HUES6 (cell line): Measurements from ENCODE around the gene UBL4A.

Experiments
- H3K27ac ChIP-seq: 2 replicates; pipeline ENCODE4 v1.7.0; 2013; ENCODE audit warnings: low read depth, mild to moderate bottlenecking, low read length, inconsistent platforms
- H3K27me3 ChIP-seq: 2 replicates; pipeline ENCODE4 v1.6.1; 2013; ENCODE audit warnings: low read length; ENCODE audit not compliant: control insufficient read depth, insufficient read depth
- H3K36me3 ChIP-seq: 2 replicates; pipeline ENCODE4 v1.6.1; 2013; ENCODE audit warnings: low read length; ENCODE audit not compliant: control insufficient read depth, insufficient read depth
- H3K4me1 ChIP-seq: 2 replicates; pipeline ENCODE4 v1.6.1; 2013; ENCODE audit warnings: low read length; ENCODE audit not compliant: control insufficient read depth, insufficient read depth
- H3K4me3 ChIP-seq: 2 replicates; pipeline ENCODE4 v1.5.1; 2013; ENCODE audit warnings: low read depth, low read length
- H3K9ac ChIP-seq: one replicate; pipeline ENCODE4 v1.6.1; 2013; ENCODE audit warnings: mild to moderate bottlenecking, low read length
- H3K9me3 ChIP-seq: 2 replicates; pipeline ENCODE4 v1.6.1; 2013; ENCODE audit warnings: low read depth, low read length; ENCODE audit not compliant: control insufficient read depth, insufficient read depth

Gene UBL4A

DNA sequence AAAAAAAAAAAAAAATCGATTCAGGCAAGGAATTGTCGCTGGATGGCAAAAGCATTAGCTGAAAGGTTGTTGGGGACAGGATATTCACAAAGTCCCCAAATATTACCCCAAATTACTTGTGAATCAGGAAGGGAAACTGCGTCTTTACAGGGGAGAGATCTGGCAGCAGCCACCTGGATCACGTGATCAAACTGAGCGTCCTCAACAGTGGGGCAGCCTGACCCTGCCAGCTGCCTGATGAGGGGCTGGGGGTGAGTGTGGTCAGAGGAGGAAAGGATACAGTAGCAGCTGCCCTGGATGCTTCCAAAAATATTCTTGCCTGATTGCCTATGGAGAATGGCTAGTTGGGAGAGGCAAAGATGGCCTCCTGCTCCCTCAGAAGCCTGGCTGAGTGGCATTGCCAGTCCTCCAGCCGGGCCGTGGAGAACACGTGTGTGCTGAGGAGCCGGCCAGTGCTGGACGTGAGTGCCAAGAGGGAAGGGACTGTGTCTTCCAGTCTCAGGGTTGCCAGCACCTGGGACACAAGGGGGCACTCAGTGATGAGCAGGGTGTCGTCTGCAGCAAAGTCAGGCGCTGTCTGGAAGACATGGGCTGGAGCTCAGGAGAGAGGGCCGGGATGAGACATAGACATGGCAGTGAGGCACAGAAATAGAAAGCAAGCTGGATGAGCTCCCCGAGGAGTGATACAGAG is 4.4 kb downstream of the UBL4A start:
- peaks cover 14% of the 10 kb centered on the region; the same call in 1 of the 2 replicates for H3K9me3 ChIP-seq
- H3K36me3 ChIP-seq: peaks cover 19% of the 10 kb centered on the region
- no peak overlapping the region for H3K9ac ChIP-seq
- no peak overlapping the region for H3K27ac ChIP-seq
- H3K4me3 ChIP-seq: no peak overlapping the region
- H3K27me3 ChIP-seq: no peaks in the 10 kb centered on the region
- H3K4me1 ChIP-seq: peaks cover 18% of the 10 kb centered on the region; the same call in 1 of the 2 replicates

DNA sequence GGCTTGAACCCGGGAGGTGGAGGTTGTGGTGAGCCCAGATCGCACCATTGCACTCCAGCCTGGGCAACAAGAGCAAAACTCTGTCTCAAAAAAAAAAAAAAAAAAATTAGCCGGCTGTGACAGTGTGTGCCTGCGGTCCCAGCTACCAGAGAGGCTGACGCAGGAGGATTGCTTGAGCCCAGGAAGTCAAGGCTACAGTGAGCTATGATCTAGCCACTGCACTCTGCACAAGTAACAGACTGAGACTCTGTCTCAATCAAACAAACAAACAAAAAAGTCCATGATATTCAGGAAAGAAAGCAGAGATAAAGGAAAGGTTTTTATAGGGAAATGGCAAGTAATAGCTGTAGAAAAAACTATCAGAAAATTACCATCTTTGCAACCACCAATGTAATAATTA is 5.2 kb downstream of the UBL4A start:
- no peak overlapping the region for H3K9ac ChIP-seq
- no peak overlapping the region for H3K27ac ChIP-seq
- H3K4me1 ChIP-seq: peaks cover 16% of the 10 kb centered on the region; the same call in 1 of the 2 replicates
- peaks cover 14% of the 10 kb centered on the region; the same call in 1 of the 2 replicates for H3K9me3 ChIP-seq
- peaks cover 19% of the 10 kb centered on the region for H3K36me3 ChIP-seq
- no peak overlapping the region for H3K4me3 ChIP-seq
- no peaks in the 10 kb centered on the region for H3K27me3 ChIP-seq

DNA sequence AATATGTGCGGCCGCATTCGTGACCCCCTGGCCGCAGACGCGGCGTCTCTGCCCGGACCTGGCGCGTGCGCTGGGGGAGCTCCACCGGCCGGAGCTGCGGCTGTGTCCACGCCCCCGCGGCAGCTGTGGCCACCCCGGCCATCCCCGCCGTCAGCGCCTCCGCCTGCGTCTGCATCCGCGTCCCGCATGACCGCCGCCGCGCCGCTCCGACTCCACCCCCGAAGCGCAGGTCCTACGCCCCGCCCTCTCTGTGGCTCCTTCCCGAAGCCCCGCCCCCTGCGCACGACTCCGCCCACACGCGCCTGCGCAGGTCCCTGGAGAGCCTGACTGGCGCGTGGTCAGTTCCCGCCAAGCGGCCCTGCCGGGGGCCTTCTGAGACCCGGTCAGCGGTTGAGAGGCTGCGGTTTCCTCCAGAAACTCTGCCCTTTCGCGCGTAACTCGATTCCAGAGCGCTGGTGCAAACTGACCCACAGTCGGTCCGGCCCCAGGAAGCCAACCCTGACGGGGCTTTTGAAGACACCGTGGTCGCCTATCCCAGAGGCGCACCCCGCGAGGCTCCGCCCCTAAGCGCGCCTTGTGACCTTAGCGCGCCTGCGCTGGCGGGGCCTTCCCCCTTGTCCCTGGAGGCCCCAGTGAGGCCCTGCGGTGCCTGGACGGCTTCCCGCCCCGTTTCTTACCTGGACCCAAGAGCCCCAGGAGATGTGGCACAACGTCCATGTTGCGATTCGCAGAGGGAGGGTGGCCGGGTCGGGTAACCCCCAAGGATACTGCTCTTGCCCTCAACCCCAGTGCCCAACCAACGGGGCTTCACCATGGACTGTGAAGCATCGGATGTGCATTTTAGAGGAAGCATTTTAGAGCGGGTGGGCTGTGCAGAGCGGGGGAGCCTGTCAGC is 7.4 kb downstream of the UBL4A start, which contains the start of gene LAGE3:
Gene LAGE3 (minus strand): TSS at position 554 of the 895 bp plus-strand sequence. CDS start 366 bp downstream, at position 188.
- Histone ChIP-seq H3K27me3 (no peaks in the 10 kb centered on the region), H3K9me3 (peaks cover 11% of the 10 kb centered on the region; the same call in 1 of the 2 replicates), H3K4me3 (peak within 1 kb of the TSS; percentile 62), H3K27ac (peak within 1 kb of the TSS; percentile 91), H3K4me1 (peaks cover 13% of the 10 kb centered on the region; the same call in 1 of the 2 replicates), H3K9ac (peak within 1 kb of the TSS; percentile 88), H3K36me3 (peaks cover 4% of the 10 kb centered on the region)

DNA sequence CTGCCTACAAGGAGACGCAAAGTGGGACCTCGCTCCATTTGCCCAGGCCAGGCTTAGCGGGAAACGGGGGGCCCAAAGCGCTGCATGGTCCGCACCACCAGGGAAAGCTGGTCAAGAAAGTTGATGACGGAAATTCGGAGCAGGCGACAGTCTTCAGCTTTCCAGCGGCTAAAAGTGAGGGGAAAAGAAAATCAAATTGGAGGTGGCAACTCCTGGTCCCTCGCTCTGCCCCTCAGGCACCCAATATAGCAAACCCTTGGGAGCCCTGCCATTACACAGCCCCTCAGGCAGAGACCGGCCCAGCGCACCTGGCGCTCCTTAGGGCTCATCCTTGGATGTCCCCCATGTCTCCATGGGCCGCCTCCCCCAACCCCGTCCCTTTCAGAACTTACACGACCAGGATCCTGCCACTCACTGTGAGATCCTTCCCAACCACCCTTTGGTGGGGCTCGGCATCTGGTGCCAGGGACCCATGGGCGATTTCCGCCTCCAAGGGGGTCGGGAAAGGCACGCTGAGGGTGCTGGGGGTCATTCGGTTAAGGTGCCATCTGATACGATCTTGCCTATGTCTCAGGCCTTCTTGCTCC is 8.4 kb downstream of the UBL4A start:
- no peaks in the 10 kb centered on the region; the same call in 1 of the 2 replicates for H3K36me3 ChIP-seq
- H3K4me3 ChIP-seq: peak overlapping the region; percentile 62
- H3K9me3 ChIP-seq: peaks cover 10% of the 10 kb centered on the region; the same call in 1 of the 2 replicates
- H3K4me1 ChIP-seq: peaks cover 13% of the 10 kb centered on the region; the same call in 1 of the 2 replicates
- no peaks in the 10 kb centered on the region for H3K27me3 ChIP-seq
- H3K27ac ChIP-seq: no peak overlapping the region
- H3K9ac ChIP-seq: peak overlapping the region; percentile 21

DNA sequence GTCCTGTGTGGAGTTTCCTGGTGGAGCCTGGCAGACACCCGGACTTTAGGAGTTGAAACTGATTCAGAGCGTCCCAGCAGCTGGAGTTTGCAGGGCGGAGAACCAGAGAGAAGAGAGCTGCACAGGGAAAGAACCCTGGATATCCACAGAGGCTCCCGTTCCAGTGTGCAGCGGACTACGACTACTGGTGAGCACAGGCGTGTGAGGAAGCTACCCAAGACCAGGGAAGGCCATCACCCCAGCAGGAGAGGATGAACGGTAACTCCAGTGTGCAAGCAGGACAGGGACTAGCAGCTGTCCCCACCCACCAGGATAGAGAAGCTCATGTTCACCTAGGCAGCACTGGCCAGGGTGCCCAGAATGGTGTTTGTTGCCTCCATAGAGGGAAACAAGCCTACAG is 9.6 kb downstream of the UBL4A start:
- H3K4me3 ChIP-seq: no peak overlapping the region
- no peaks in the 10 kb centered on the region for H3K27me3 ChIP-seq
- peaks cover 9% of the 10 kb centered on the region; the same call in 1 of the 2 replicates for H3K9me3 ChIP-seq
- peaks cover 5% of the 10 kb centered on the region; the same call in 1 of the 2 replicates for H3K4me1 ChIP-seq
- peaks cover 3% of the 10 kb centered on the region; the same call in 1 of the 2 replicates for H3K36me3 ChIP-seq
- H3K27ac ChIP-seq: no peak overlapping the region
- no peak overlapping the region for H3K9ac ChIP-seq

DNA sequence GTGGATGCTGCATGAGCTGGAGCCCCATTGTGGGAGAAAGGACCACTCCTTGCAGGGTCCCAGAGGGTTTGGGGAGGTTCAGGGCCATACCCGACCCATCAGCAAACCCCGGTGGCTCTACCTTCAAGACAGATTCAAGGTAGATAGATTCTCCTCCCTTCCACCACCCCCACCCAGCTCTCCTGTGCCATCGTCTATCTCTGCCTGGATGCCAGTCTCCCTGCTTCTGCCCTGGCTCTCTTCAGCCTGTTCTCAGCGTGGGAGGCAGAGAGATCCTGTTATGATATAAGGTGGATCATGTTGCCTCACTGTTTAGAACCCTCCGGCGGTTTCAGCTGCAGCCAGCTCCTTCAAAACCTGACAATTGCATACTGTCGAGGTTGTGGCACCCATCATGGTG is 12.7 kb downstream of the UBL4A start:
- H3K27me3 ChIP-seq: no peaks in the 10 kb centered on the region

DNA sequence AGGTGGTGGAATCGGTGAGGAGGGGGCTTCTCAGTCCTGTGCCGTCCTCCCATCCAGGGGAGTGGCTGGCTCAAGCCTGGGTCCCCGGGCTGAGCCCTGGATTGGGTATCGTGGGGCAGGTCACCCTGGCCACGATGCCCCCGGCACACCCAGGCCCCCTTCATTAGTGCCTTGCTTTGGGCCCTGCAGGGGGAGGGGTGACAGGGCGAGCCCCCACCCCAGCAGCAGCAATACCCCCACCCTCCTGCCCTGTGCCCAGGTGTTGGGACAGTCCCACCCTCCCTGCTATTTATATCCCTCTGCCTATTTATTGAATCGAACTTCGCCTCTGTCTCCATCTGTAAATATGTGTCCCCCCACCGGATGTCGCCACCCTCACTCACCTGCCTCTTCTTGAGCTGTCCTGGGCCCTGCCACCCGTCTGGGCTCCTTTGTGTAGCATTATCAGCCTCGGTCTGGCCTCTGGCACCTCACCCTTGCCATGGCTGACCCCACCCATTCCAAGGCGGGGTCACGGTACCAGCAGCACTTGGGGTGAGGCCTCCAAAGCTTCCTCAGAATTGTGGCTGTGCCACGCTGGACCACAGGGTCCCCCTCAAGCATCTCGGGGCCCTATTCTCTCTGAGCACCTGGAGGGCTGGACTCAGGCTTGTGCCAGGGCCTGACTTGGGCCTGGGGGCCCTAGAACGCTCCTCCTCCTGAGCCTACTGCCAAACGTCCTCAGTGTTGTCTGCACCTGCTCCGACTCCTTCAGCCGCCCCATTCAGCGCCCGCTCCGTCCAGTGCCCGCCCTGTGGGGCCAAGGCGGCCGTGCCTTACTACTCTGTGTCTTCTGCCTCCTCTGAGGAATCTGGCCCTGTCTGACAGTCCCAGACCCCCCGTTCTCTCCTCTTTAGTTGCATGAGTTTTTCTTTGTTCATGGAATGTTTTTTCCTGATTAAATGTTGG is 13.5 kb downstream of the UBL4A start:
- H3K4me1 ChIP-seq: no peaks in the 10 kb centered on the region; the same call in 1 of the 2 replicates
- H3K9ac ChIP-seq: no peak overlapping the region
- H3K4me3 ChIP-seq: no peak overlapping the region
- peaks cover 38% of the 10 kb centered on the region for H3K36me3 ChIP-seq
- peaks cover 35% of the 10 kb centered on the region; the same call in 1 of the 2 replicates for H3K9me3 ChIP-seq
- H3K27ac ChIP-seq: no peak overlapping the region
- no peaks in the 10 kb centered on the region for H3K27me3 ChIP-seq

More for the DNA sequence above, 12.7 kb downstream of the UBL4A start:
- Histone ChIP-seq H3K36me3 (peaks cover 32% of the 10 kb centered on the region), H3K4me1 (no peaks in the 10 kb centered on the region; the same call in 1 of the 2 replicates), H3K9me3 (peaks cover 35% of the 10 kb centered on the region; the same call in 1 of the 2 replicates), H3K9ac (no peak overlapping the region), H3K27ac (no peak overlapping the region), H3K4me3 (no peak overlapping the region)

DNA sequence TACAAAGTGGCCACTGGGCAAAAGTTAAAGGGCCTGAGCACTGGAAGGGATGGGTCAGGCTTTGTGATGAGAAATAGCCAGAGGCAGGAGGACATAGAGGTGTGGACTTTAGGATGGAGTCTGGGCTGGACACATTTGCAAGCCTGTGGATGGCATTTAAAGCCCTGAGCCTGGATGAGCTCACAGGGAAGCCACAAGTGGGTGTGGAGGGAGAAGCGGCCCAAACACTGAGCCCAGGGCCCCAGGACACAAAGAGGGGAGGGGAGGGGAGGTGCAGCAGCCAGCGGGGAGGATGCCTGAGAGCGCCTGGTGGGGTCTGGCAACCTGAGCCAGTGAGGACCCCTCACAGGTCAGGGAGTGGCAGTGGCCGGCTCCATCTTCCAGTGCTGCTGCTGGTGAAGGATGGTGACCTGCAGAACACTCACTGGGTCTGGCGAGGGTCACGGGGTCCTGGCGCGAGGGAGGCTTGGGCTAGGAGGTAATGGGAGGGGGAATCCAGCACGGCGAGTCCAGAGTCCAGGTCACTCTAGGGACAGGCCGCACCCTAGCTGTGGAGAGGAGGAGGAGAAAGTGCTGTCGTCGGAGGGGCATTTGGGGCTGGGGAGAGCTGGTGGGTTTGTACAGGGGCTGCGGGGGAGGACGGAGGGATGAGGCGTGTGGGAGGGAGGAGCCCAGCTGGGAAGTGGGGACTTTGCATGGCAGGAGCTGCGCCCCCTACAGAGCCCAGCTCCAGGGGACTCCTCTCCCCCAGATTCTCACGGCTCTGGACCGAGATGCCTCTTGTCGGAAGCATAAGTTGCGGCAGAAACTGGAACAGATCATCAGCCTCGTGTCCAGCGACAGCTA is 14.4 kb downstream of the UBL4A start:
- Histone ChIP-seq H3K9me3 (peaks cover 36% of the 10 kb centered on the region; the same call in 1 of the 2 replicates), H3K27me3 (no peaks in the 10 kb centered on the region), H3K36me3 (peaks cover 45% of the 10 kb centered on the region), H3K9ac (no peak overlapping the region), H3K27ac (no peak overlapping the region), H3K4me3 (no peak overlapping the region), H3K4me1 (no peaks in the 10 kb centered on the region)

DNA sequence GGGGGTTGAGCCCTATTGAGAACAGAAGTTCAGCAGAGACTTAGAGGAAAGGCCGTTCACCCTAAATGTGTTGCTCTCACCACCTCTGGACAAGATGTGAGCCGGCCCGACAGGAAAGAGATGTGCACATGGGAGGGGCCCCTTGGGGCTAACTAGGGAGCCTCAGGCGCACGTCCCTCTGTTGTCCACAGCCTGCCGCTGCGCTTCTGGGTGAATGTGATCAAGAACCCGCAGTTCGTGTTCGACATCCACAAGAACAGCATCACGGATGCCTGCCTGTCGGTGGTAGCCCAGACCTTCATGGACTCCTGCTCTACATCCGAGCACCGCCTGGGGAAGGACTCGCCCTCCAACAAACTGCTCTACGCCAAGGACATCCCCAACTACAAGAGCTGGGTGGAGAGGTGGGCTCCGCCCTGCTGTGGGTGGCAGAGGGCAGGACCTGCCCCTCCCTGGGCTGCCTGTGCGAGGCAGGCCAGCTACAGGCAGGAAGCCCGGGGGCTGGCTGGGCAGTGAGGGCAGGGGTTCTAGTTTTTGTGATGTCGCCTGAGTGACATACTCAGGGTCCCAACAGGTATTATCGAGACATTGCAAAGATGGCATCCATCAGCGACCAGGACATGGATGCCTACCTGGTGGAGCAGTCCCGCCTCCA is 15.4 kb downstream of the UBL4A start:
- Histone ChIP-seq H3K27me3 (no peaks in the 10 kb centered on the region), H3K36me3 (peaks cover 55% of the 10 kb centered on the region), H3K4me1 (no peaks in the 10 kb centered on the region), H3K9ac (no peak overlapping the region), H3K4me3 (no peak overlapping the region), H3K9me3 (peaks cover 40% of the 10 kb centered on the region; the same call in 1 of the 2 replicates), H3K27ac (no peak overlapping the region)
